NCI-H146 (cell line): Measurements from ENCODE around the gene IL4R.

Experiments used
- DNase-seq: peaks from one replicate; lab custom pipeline; 2025; lab: John Stamatoyannopoulos, UW

Gene IL4R

GRCh38 chr16:27359051-27359450 lies 45.3 kb downstream of the IL4R start:
- DNase-seq, result no peak

- DNase-seq, result no peak
Observed at GRCh38 chr16:27359615-27360014, 45.8 kb downstream of the IL4R start.

- DNase-seq, result no peak
Observed at GRCh38 chr16:27361987-27362386, 48.2 kb downstream of the IL4R start.

GRCh38 chr16:27362570-27363245 lies 48.9 kb downstream of the IL4R start:
- no peak for DNase-seq

GRCh38 chr16:27363246-27363632 lies 49.5 kb downstream of the IL4R start:
- no peak for DNase-seq

GRCh38 chr16:27363797-27364196 lies 50.0 kb downstream of the IL4R start:
- no peak for DNase-seq

- DNase-seq, result peak; percentile 59
Observed at GRCh38 chr16:27364493-27365141, 50.8 kb downstream of the IL4R start.

- DNase-seq, result no peak
Observed at GRCh38 chr16:27365142-27366089, 51.6 kb downstream of the IL4R start.

- no peak for DNase-seq
Observed at GRCh38 chr16:27366687-27367460, 53.1 kb downstream of the IL4R start.

GRCh38 chr16:27367461-27368357 lies 53.9 kb downstream of the IL4R start:
- peak; percentile 58 for DNase-seq

GRCh38 chr16:27368358-27368722 lies 54.6 kb downstream of the IL4R start:
- no peak for DNase-seq

- no peak for DNase-seq
Observed at GRCh38 chr16:27369806-27370205, 56.0 kb downstream of the IL4R start.

GRCh38 chr16:27370318-27370717 lies 56.5 kb downstream of the IL4R start:
- no peak for DNase-seq

GRCh38 chr16:27373312-27373711 lies 59.5 kb downstream of the IL4R start:
- no peak for DNase-seq

GRCh38 chr16:27374221-27374803 lies 60.5 kb downstream of the IL4R start:
- DNase-seq, result no peak

- peak; percentile 69 for DNase-seq
Observed at GRCh38 chr16:27374804-27375425, 61.1 kb downstream of the IL4R start.

- DNase-seq, result no peak
Observed at GRCh38 chr16:27377666-27378485, 64.1 kb downstream of the IL4R start.

- no peak for DNase-seq
Observed at GRCh38 chr16:27378871-27379481, 65.2 kb downstream of the IL4R start.

- DNase-seq, result no peak
Observed at GRCh38 chr16:27379919-27380318, 66.1 kb downstream of the IL4R start.
